HEK293 (cell line): ENCODE measurements around the gene ZBTB20.

ENCODE experiments used
- CTCF ChIA-PET: fragments of 350-600 bp; formaldehyde crosslinking; extraction: SDS; loops from one replicate; lab custom pipeline; 2021; ENCODE audit warnings: antibody characterized with exemption; lab: Yijun Ruan, JAX
- POLR2A ChIA-PET: fragments of 300-600 bp; formaldehyde crosslinking; extraction: SDS; loops from one replicate; lab custom pipeline; 2020; ENCODE audit warnings: antibody characterized with exemption, inconsistent platforms; lab: Yijun Ruan, JAX
- H3K27ac ChIP-seq: fragments of 200-500 bp; sonication (Bioruptor generic); 2 replicates; pipeline ENCODE4 v1.5.1; 2014; ENCODE audit warnings: low read depth, low read length, control low read depth, inconsistent platforms; ENCODE audit errors: extremely low read depth
- H3K36me3 ChIP-seq, 2 experiments: fragments of 200-500 bp in 1 of 2; sonication (Bioruptor generic) in 1 of 2; 1 replicate in 1 of 2; 2 replicates in 1 of 2; pipeline ENCODE4 v1.5.1; 2014 to 2017; ENCODE audit warnings: inconsistent platforms in 2 of 2, low read length in 2 of 2; ENCODE audit not compliant: control insufficient read depth in 2 of 2, insufficient read depth in 1 of 2
- H3K4me1 ChIP-seq: fragments of 200-500 bp; sonication (Bioruptor generic); 2 replicates; pipeline ENCODE4 v1.5.1; 2014; ENCODE audit warnings: mild to moderate bottlenecking, low read length, inconsistent platforms; ENCODE audit not compliant: control insufficient read depth, insufficient read depth
- H3K4me3 ChIP-seq: 2 replicates; pipeline ENCODE4 v1.5.1; 2011; ENCODE audit warnings: low read depth, mild to moderate bottlenecking, control low read depth, low read length, moderate library complexity
- H3K9me3 ChIP-seq: fragments of 200-500 bp; sonication (Bioruptor generic); 2 replicates; pipeline ENCODE4 v1.5.1; 2014; ENCODE audit warnings: low read depth, low read length, inconsistent platforms; ENCODE audit not compliant: control insufficient read depth, insufficient read depth
- ATF2 ChIP-seq: fragments of 450-650 bp; formaldehyde crosslinking; IDR thresholded peaks from 2 replicates; pipeline ENCODE4 v1.5.1; 2016; ENCODE audit warnings: missing biosample characterization, missing genetic modification characterization, low read depth
- FEZF1 ChIP-seq: fragments of 450-650 bp; formaldehyde crosslinking; IDR thresholded peaks from 2 replicates; pipeline ENCODE4 v1.5.1; 2016; ENCODE audit warnings: missing biosample characterization, missing genetic modification characterization
- GLIS1 ChIP-seq: fragments of 450-650 bp; formaldehyde crosslinking; IDR thresholded peaks from 2 replicates; pipeline ENCODE4 v1.5.1; 2016; ENCODE audit warnings: missing biosample characterization, missing genetic modification characterization
- HOXC10 ChIP-seq: sonication (generic); formaldehyde crosslinking; IDR thresholded peaks from 2 replicates; pipeline ENCODE4 v1.8.1; 2023; ENCODE audit warnings: mild to moderate bottlenecking, missing genetic modification reagents
- KLF1 ChIP-seq: fragments of 450-650 bp; formaldehyde crosslinking; IDR thresholded peaks from 2 replicates; pipeline ENCODE4 v1.5.1; 2016; ENCODE audit warnings: missing biosample characterization, missing genetic modification characterization
- KLF9 ChIP-seq: fragments of 450-650 bp; formaldehyde crosslinking; IDR thresholded peaks from 2 replicates; pipeline ENCODE4 v1.5.1; 2016; ENCODE audit warnings: missing biosample characterization, missing genetic modification characterization, low read depth
- RBAK ChIP-seq: fragments of 450-650 bp; formaldehyde crosslinking; IDR thresholded peaks from 2 replicates; pipeline ENCODE4 v1.5.1; 2016; ENCODE audit warnings: missing biosample characterization, missing genetic modification characterization
- SALL2 ChIP-seq: fragments of 450-650 bp; formaldehyde crosslinking; IDR thresholded peaks from 2 replicates; pipeline ENCODE4 v1.5.0; 2017; ENCODE audit warnings: missing biosample characterization, mild to moderate bottlenecking, missing genetic modification characterization, borderline replicate concordance
- TCF7L2 ChIP-seq: IDR thresholded peaks from 2 replicates; pipeline ENCODE4 v1.6.1; 2011; ENCODE audit warnings: low read depth, mild to moderate bottlenecking, inconsistent platforms, low read length, moderate library complexity, borderline replicate concordance
- ZBTB17 ChIP-seq: fragments of 450-650 bp; formaldehyde crosslinking; IDR thresholded peaks from 2 replicates; pipeline ENCODE4 v1.5.1; 2016; ENCODE audit warnings: missing biosample characterization, missing genetic modification characterization
- ZBTB44 ChIP-seq: fragments of 450-650 bp; IDR thresholded peaks from 2 replicates; pipeline ENCODE4 v1.5.1; 2018; ENCODE audit warnings: missing biosample characterization, mild to moderate bottlenecking, missing genetic modification characterization
- ZBTB48 ChIP-seq: fragments of 450-650 bp; formaldehyde crosslinking; IDR thresholded peaks from 2 replicates; pipeline ENCODE4 v1.5.1; 2016; ENCODE audit warnings: missing biosample characterization, missing genetic modification characterization
- ZBTB8A ChIP-seq: fragments of 450-650 bp; formaldehyde crosslinking; IDR thresholded peaks from 2 replicates; pipeline ENCODE4 v1.5.1; 2016; ENCODE audit warnings: missing biosample characterization, missing genetic modification characterization
- ZFHX2 ChIP-seq: fragments of 450-650 bp; formaldehyde crosslinking; conservative IDR thresholded peaks from 2 replicates; pipeline ENCODE4 v1.5.1; 2016; ENCODE audit warnings: missing biosample characterization, missing genetic modification characterization
- ZNF18 ChIP-seq: fragments of 450-650 bp; formaldehyde crosslinking; IDR thresholded peaks from 2 replicates; pipeline ENCODE4 v1.5.1; 2016; ENCODE audit warnings: missing biosample characterization, missing genetic modification characterization
- ZNF19 ChIP-seq: fragments of 450-650 bp; formaldehyde crosslinking; IDR thresholded peaks from 2 replicates; pipeline ENCODE4; 2016; ENCODE audit warnings: missing biosample characterization, missing genetic modification characterization, low read depth
- ZNF266 ChIP-seq: fragments of 450-650 bp; formaldehyde crosslinking; IDR thresholded peaks from 2 replicates; pipeline ENCODE4 v1.5.1; 2016; ENCODE audit warnings: missing biosample characterization, missing genetic modification characterization, low read depth
- ZNF274 ChIP-seq, 2 experiments: fragments of 200-500 bp in 1 of 2; fragments of 450-650 bp in 1 of 2; sonication (Bioruptor generic) in 1 of 2; formaldehyde crosslinking in 1 of 2; IDR thresholded peaks; 2 replicates each; pipeline versions ENCODE4 v1.5.1 to v1.6.1; 2014 to 2016; ENCODE audit warnings: borderline replicate concordance in 1 of 2, inconsistent platforms in 1 of 2, low read length in 1 of 2, missing biosample characterization in 1 of 2, missing genetic modification characterization in 1 of 2
- ZNF501 ChIP-seq: fragments of 450-650 bp; formaldehyde crosslinking; IDR thresholded peaks from 2 replicates; pipeline ENCODE4 v1.5.1; 2016; ENCODE audit warnings: missing biosample characterization, missing genetic modification characterization
- ZNF513 ChIP-seq: fragments of 450-650 bp; IDR thresholded peaks from 2 replicates; pipeline ENCODE4 v1.5.1; 2018; ENCODE audit warnings: missing biosample characterization, missing genetic modification characterization
- ZNF610 ChIP-seq: fragments of 450-650 bp; formaldehyde crosslinking; IDR thresholded peaks from 2 replicates; pipeline ENCODE4 v1.5.1; 2016; ENCODE audit warnings: missing biosample characterization, missing genetic modification characterization, borderline replicate concordance
- ZNF768 ChIP-seq: fragments of 450-650 bp; formaldehyde crosslinking; IDR thresholded peaks from 2 replicates; pipeline ENCODE4 v1.5.1; 2018; ENCODE audit warnings: missing biosample characterization, mild to moderate bottlenecking, missing genetic modification characterization
- ZNF785 ChIP-seq: fragments of 450-650 bp; formaldehyde crosslinking; IDR thresholded peaks from 2 replicates; pipeline ENCODE4 v1.5.1; 2016; ENCODE audit warnings: missing biosample characterization, missing genetic modification characterization
- ZNF843 ChIP-seq: fragments of 450-650 bp; formaldehyde crosslinking; IDR thresholded peaks from 2 replicates; pipeline ENCODE4 v1.5.1; 2016; ENCODE audit warnings: missing biosample characterization, missing genetic modification characterization

The ZBTB20 gene

DNA sequence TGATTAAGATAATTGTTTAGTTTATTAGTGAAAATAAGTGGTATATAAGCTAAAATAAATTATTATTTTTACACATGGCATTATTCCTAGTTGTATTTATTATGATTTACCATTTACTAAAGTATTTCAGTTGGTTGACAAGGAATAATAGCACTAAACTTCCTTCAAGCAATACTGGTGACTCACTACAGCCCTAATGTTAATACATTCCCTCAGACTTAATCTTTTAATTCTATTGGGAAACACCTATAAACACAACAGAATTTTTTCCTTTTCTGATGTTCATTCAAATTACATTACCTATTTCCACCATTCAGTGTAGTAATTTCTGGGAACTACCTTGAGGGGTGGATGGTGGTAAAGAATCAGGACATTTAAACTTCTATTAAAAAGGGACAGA lies 589.3 kb downstream of the ZBTB20 start:
- no peak for TF ChIP-seq ZNF610 (tag by site-specific recombination)
- no peak for TF ChIP-seq ZNF19 (tag by site-specific recombination)
- no peak for TF ChIP-seq KLF9
- no peak for TF ChIP-seq ZBTB44 (tag by site-specific recombination)
- no peak for TF ChIP-seq ZNF266 (tag by site-specific recombination)
- TF ChIP-seq ZNF785 = no peak
- TF ChIP-seq ZNF274 (IDR thresholded peaks at IDR 0.05; ENCODE audit: low read length) = no peak
- no peak for TF ChIP-seq ZNF274 (tag by site-specific recombination; IDR thresholded peaks at IDR 0.05; ENCODE audit: borderline replicate concordance)
- TF ChIP-seq KLF1 = no peak
- no peak for TF ChIP-seq HOXC10 (CRISPR knock-in tag)
- TF ChIP-seq GLIS1 (tag by site-specific recombination) = no peak
- TF ChIP-seq RBAK (tag by site-specific recombination) = no peak
- TF ChIP-seq ZNF768 (tag by site-specific recombination) = no peak
- no peak for TF ChIP-seq ZBTB17
- no peak for TF ChIP-seq ATF2 (tag by site-specific recombination)
- no peak for TF ChIP-seq ZBTB48
- TF ChIP-seq ZBTB8A = no peak
- peaks cover 3% of the 10 kb centered on the region; the same call in 1 of the 2 replicates for H3K4me1 ChIP-seq
- H3K4me3 ChIP-seq = no peak overlapping the region
- no peaks in the 10 kb centered on the region for H3K36me3 ChIP-seq
- POLR2A ChIA-PET = no interaction called here
- H3K9me3 ChIP-seq = no peaks in the 10 kb centered on the region
- no peak overlapping the region for H3K27ac ChIP-seq
- CTCF ChIA-PET = interaction anchor here (0.7 kb wide), 2 partner anchors 76 to 135 kb away, joined by 3 to 4 read pairs; no protein-coding TSS in a partner anchor

GRCh38 chr3:114556657-114557213 lies 590.4 kb downstream of the ZBTB20 start:
- no peaks in the 10 kb centered on the region for H3K9me3 ChIP-seq
- peak; percentile 48; the same call in 1 of the 2 replicates for TF ChIP-seq ZNF18 (tag by site-specific recombination)
- peak; percentile 63 for TF ChIP-seq FEZF1 (tag by site-specific recombination)
- peak; percentile 33; the same call in 1 of the 2 replicates for TF ChIP-seq ZNF843
- no peak for TF ChIP-seq SALL2 (tag by site-specific recombination)
- TF ChIP-seq KLF1 = no peak
- no peak for TF ChIP-seq ZFHX2 (tag by site-specific recombination)
- TF ChIP-seq ZNF513 (tag by site-specific recombination) = no peak
- TF ChIP-seq ZNF501 (tag by site-specific recombination) = no peak
- TF ChIP-seq TCF7L2 = peak; percentile 71
- ChIA-PET POLR2A (interaction anchor here (0.6 kb wide), 1 partner anchor 106 kb away, joined by 5 read pairs; no protein-coding TSS in a partner anchor), CTCF (interaction anchor here (0.7 kb wide), 1 partner anchor 77 kb away, joined by 4 read pairs; no protein-coding TSS in a partner anchor)
- no peak overlapping the region for H3K27ac ChIP-seq
- no peak overlapping the region for H3K4me3 ChIP-seq
- H3K36me3 ChIP-seq = no peaks in the 10 kb centered on the region
- peaks cover 3% of the 10 kb centered on the region; the same call in 1 of the 2 replicates for H3K4me1 ChIP-seq
